ENCODE data around the gene AP1M1. TPM values are rescaled to one million over a fixed set of nuclear protein-coding genes. Genes with fewer than 3 reads are reported as not detected.
"Not testable (repeated sequence)": the region's sequence is repeated elsewhere in the genome, so short reads cannot be mapped to it uniquely, and the experiment has no call there.

AP1M1 gene
- total RNA-seq, 1 donor from 2014 or later: 49.4 TPM

DNA sequence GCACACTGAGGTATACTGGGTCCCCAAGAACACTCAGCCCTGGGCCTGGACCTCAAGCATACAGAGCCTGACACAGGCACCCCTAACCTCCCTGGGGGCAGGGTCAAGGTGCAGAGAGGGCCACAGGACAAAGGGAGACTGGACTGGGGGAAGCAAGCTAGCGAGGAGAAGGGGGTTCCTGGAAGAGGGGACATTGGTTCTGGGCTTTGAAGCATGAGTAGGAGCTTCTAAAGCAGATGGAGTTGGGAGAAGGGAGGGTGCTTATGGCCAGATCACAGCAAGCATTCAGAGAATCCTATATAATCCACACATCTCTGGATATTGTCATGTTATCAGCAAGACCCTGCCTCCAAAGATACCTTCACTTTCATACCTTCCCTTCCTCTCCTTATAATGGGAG is 27.6 kb upstream of the AP1M1 start:
- TF ChIP-seq, protein P1, sequence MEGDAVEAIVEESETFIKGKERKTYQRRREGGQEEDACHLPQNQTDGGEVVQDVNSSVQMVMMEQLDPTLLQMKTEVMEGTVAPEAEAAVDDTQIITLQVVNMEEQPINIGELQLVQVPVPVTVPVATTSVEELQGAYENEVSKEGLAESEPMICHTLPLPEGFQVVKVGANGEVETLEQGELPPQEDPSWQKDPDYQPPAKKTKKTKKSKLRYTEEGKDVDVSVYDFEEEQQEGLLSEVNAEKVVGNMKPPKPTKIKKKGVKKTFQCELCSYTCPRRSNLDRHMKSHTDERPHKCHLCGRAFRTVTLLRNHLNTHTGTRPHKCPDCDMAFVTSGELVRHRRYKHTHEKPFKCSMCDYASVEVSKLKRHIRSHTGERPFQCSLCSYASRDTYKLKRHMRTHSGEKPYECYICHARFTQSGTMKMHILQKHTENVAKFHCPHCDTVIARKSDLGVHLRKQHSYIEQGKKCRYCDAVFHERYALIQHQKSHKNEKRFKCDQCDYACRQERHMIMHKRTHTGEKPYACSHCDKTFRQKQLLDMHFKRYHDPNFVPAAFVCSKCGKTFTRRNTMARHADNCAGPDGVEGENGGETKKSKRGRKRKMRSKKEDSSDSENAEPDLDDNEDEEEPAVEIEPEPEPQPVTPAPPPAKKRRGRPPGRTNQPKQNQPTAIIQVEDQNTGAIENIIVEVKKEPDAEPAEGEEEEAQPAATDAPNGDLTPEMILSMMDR (IDR thresholded peaks at IDR 0.05; ENCODE audit: unreplicated experiment): no peak
- no peaks in the 10 kb centered on the region for H3K9me3 Mint-ChIP-seq
- H3K4me3 Mint-ChIP-seq: no peak overlapping the region
- H3K4me1 Mint-ChIP-seq: peaks cover 5% of the 10 kb centered on the region
- H3K27ac Mint-ChIP-seq: no peak overlapping the region
- no peaks in the 10 kb centered on the region for H3K27me3 Mint-ChIP-seq (ENCODE audit: low read depth)
- DNase-seq (ENCODE audit: low spot score in 2 of 2, unreplicated experiment in 2 of 2): no peak
- H3K36me3 Mint-ChIP-seq: no peaks in the 10 kb centered on the region

DNA sequence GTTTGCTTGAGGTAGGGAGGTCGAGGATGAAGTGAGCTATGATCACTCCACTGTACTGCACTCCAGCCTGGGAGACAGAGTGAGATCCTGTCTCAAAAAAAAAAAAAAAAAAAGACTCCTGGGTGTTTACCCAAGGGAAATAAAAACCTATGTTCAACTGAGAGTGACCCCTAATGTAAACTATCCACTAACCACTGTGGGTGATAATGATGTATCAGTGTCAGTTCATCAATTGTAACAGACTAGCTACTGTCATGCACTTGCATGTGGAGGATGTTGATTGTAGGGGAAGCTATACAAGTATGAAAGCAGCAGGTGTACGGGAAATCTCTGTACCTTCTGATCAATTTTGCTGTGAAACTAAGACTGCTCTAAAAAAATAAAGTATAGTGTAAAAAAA is 21.8 kb upstream of the AP1M1 start:
- Mint-ChIP-seq H3K4me1 (peaks cover 7% of the 10 kb centered on the region), H3K9me3 (no peaks in the 10 kb centered on the region), H3K27me3 (ENCODE audit: low read depth) (no peaks in the 10 kb centered on the region), H3K4me3 (no peak overlapping the region), H3K36me3 (no peaks in the 10 kb centered on the region), H3K27ac (no peak overlapping the region)
- TF ChIP-seq, protein P1 (IDR thresholded peaks at IDR 0.05; ENCODE audit: unreplicated experiment): no peak
- DNase-seq (ENCODE audit: low spot score in 2 of 2, unreplicated experiment in 2 of 2): no peak

DNA sequence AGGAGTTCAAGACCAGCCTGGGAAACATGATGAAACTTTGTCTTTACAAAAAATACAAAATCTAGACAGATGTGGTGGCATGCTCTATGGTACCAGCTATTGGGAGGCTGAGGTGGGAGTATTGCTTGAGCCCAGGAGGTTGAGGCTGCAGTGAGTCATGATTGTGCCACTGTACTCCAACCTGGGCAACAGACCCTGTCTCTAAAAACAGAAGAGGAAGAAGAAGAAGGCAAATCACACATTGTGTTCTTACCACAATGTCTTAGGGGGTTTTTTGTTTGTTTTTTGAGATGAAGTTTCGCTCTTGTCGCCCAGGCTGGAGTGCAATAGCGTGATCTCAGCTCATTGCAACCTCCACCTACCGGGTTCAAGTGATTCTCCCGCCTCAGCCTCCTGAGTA is 18.8 kb upstream of the AP1M1 start:
- not testable (repeated sequence) for H3K36me3 Mint-ChIP-seq; H3K4me1 Mint-ChIP-seq; H3K27me3 Mint-ChIP-seq (ENCODE audit: low read depth); H3K4me3 Mint-ChIP-seq; H3K9me3 Mint-ChIP-seq; H3K27ac Mint-ChIP-seq; DNase-seq (ENCODE audit: low spot score in 2 of 2, unreplicated experiment in 2 of 2)

DNA sequence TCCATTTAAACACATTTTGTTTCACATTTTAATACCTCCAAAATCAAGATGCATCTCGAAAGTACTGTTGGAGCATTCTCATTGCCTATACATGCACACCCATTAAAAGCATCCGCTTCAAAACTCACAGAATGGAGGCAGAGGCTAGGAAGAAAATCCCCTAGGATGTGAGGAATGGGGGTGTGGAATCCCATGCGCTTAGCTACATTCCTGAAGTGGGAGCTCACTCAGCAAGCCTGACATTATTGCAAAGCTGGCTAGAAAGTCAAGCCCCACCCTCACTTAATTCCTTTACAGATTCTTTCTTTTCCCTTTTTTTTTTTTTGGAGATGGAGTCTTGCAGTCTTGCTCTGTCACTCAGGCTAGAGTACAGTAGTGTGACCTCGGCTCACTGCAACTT is 17.1 kb upstream of the AP1M1 start:
- TF ChIP-seq, protein P1 (IDR thresholded peaks at IDR 0.05; ENCODE audit: unreplicated experiment): no peak
- Mint-ChIP-seq H3K27me3 (ENCODE audit: low read depth) (no peaks in the 10 kb centered on the region), H3K27ac (no peak overlapping the region), H3K4me3 (no peak overlapping the region), H3K36me3 (no peaks in the 10 kb centered on the region), H3K9me3 (no peaks in the 10 kb centered on the region), H3K4me1 (peaks cover 10% of the 10 kb centered on the region)
- no peak for DNase-seq (ENCODE audit: low spot score in 2 of 2, unreplicated experiment in 2 of 2)

- TF ChIP-seq, protein P1 (IDR thresholded peaks at IDR 0.05; ENCODE audit: unreplicated experiment): no peak
- Mint-ChIP-seq H3K9me3 (no peaks in the 10 kb centered on the region), H3K4me1 (peaks cover 22% of the 10 kb centered on the region), H3K4me3 (peak overlapping the region; percentile 95), H3K27me3 (ENCODE audit: low read depth) (no peaks in the 10 kb centered on the region), H3K36me3 (peaks cover 11% of the 10 kb centered on the region), H3K27ac (peak overlapping the region; percentile 96)
- no peak for DNase-seq (ENCODE audit: low spot score in 2 of 2, unreplicated experiment in 2 of 2)
Observed at GRCh38 chr19:16184665-16185122, 13.0 kb upstream of the AP1M1 start.

DNA sequence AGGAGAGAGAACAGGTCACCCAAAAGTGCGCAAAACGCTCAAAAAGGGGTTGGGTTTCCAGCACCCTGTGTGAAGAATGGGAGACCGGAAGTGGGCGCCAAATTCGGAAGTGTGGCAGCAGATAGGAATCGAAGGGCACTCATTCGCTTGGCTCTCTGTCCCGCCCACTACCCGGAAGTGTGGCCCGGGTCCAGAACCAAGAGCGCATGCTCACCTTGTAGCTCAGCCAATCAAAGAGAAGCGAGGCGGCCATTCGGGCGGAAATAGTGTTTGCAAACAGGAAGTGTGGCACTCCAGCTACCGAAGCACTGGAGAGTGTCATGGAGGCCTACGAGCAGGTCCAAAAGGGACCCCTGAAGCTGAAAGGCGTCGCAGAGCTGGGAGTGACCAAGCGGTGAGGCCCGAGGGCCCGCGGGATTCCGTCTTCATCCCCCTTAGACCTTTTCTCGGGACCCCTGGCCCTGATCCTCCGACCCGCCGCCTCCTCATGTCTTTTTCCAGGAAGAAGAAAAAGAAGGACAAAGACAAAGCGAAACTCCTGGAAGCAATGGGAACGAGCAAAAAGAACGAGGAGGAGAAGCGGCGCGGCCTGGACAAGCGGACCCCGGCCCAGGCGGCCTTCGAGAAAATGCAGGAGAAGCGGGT is 12.5 kb upstream of the AP1M1 start, which contains the start of gene FAM32A:
Gene FAM32A (plus strand): TSS at position 288 of the 645 bp plus-strand sequence. CDS start 33 bp downstream, at position 321.
- Mint-ChIP-seq H3K36me3 (peaks cover 11% of the 10 kb centered on the region), H3K4me3 (peak within 1 kb of the TSS; percentile 95), H3K4me1 (peaks cover 22% of the 10 kb centered on the region), H3K27ac (peak within 1 kb of the TSS; percentile 96), H3K9me3 (no peaks in the 10 kb centered on the region), H3K27me3 (ENCODE audit: low read depth) (no peaks in the 10 kb centered on the region)
- DNase-seq (ENCODE audit: low spot score in 2 of 2, unreplicated experiment in 2 of 2): peak; percentile 91 to 98
- TF ChIP-seq, protein P1 (IDR thresholded peaks at IDR 0.05; ENCODE audit: unreplicated experiment): no peak

Measured in mesothelial cell of epicardium (in vitro differentiated cells).